Measurements from ENCODE around the gene CTIF.
"Not testable (repeated sequence)": the region's sequence is repeated elsewhere in the genome, so short reads cannot be mapped to it uniquely, and the experiment has no call there.

CTIF gene

DNA sequence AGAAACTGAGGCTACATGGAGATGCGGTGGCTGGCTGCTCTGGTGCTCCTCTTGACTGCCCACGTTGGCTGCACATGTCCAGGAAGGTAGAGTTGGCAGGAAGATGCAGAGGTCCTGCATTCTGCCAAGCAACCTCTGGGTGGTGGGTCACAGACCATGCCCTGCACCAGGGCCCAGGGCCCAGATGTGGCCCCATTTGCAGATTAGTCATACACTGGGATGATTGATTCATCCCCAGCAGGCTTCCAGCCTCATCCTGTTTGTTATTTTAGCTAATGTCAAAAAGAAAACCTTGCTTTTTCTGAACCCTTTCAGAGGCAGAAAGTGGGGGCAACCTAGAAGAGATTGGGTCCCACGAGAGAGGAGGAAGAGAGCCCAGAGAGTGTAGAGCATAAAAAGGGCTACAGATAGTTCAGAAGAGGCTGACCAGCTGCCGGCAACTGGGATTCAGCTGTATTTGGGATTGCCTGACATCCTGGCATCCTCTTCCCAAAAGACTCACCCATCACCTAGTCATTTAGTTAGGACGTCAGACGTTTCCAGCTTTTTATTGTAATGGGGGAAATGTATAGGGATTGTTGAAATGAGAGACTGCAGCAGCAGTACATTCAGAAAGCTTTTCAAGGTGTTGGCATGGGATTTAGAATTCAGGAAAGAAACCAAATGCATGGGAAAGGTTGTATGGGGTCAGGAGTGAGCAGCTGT lies 101.9 kb downstream of the CTIF start:
- Mint-ChIP-seq H3K9me3 (peaks cover 10% of the 10 kb centered on the region), H3K27me3 (no peaks in the 10 kb centered on the region), H3K27ac (no peak overlapping the region), H3K36me3 (ENCODE audit: low read depth) (peaks cover 43% of the 10 kb centered on the region), H3K4me1 (ENCODE audit: low read depth) (no peaks in the 10 kb centered on the region), H3K4me3 (no peak overlapping the region)
- intact Hi-C loops (cut with micrococcal nuclease): no loop called here

GRCh38 chr18:48641981-48642380 lies 103.2 kb downstream of the CTIF start:
- H3K36me3 Mint-ChIP-seq (ENCODE audit: low read depth): peaks cover 38% of the 10 kb centered on the region
- intact Hi-C loops (cut with micrococcal nuclease): no loop called here
- no peaks in the 10 kb centered on the region for H3K4me1 Mint-ChIP-seq (ENCODE audit: low read depth)
- no peaks in the 10 kb centered on the region for H3K27me3 Mint-ChIP-seq
- H3K9me3 Mint-ChIP-seq: peaks cover 10% of the 10 kb centered on the region
- H3K27ac Mint-ChIP-seq: no peak overlapping the region
- H3K4me3 Mint-ChIP-seq: no peak overlapping the region

GRCh38 chr18:48642503-48642902 lies 103.7 kb downstream of the CTIF start:
- Mint-ChIP-seq H3K4me3 (no peak overlapping the region), H3K36me3 (ENCODE audit: low read depth) (peaks cover 33% of the 10 kb centered on the region), H3K27me3 (no peaks in the 10 kb centered on the region), H3K9me3 (peaks cover 10% of the 10 kb centered on the region), H3K27ac (no peak overlapping the region), H3K4me1 (ENCODE audit: low read depth) (no peaks in the 10 kb centered on the region)
- intact Hi-C loops (cut with micrococcal nuclease): no loop called here

- intact Hi-C loops (cut with micrococcal nuclease): no loop called here
- no peak overlapping the region for H3K4me3 Mint-ChIP-seq
- H3K36me3 Mint-ChIP-seq (ENCODE audit: low read depth): peaks cover 26% of the 10 kb centered on the region
- H3K27ac Mint-ChIP-seq: no peak overlapping the region
- no peaks in the 10 kb centered on the region for H3K27me3 Mint-ChIP-seq
- peaks cover 10% of the 10 kb centered on the region for H3K9me3 Mint-ChIP-seq
- no peaks in the 10 kb centered on the region for H3K4me1 Mint-ChIP-seq (ENCODE audit: low read depth)
Observed at GRCh38 chr18:48643262-48643661, 104.4 kb downstream of the CTIF start.

- Mint-ChIP-seq H3K4me1 (ENCODE audit: low read depth) (no peaks in the 10 kb centered on the region), H3K27ac (no peak overlapping the region), H3K36me3 (ENCODE audit: low read depth) (peaks cover 18% of the 10 kb centered on the region), H3K4me3 (no peak overlapping the region), H3K9me3 (peaks cover 10% of the 10 kb centered on the region), H3K27me3 (no peaks in the 10 kb centered on the region)
- intact Hi-C loops (cut with micrococcal nuclease): no loop called here
Observed at GRCh38 chr18:48644029-48644428, 105.2 kb downstream of the CTIF start.

- peaks cover 10% of the 10 kb centered on the region for H3K9me3 Mint-ChIP-seq
- H3K4me3 Mint-ChIP-seq: no peak overlapping the region
- H3K27ac Mint-ChIP-seq: no peak overlapping the region
- no peaks in the 10 kb centered on the region for H3K4me1 Mint-ChIP-seq (ENCODE audit: low read depth)
- no peaks in the 10 kb centered on the region for H3K27me3 Mint-ChIP-seq
- peaks cover 14% of the 10 kb centered on the region for H3K36me3 Mint-ChIP-seq (ENCODE audit: low read depth)
- intact Hi-C loops (cut with micrococcal nuclease): no loop called here
Observed at GRCh38 chr18:48645427-48646002, 106.7 kb downstream of the CTIF start.

GRCh38 chr18:48646976-48647375 lies 108.1 kb downstream of the CTIF start:
- Mint-ChIP-seq H3K27ac (no peak overlapping the region), H3K4me1 (ENCODE audit: low read depth) (no peaks in the 10 kb centered on the region), H3K9me3 (peaks cover 7% of the 10 kb centered on the region), H3K36me3 (ENCODE audit: low read depth) (peaks cover 12% of the 10 kb centered on the region), H3K4me3 (no peak overlapping the region), H3K27me3 (no peaks in the 10 kb centered on the region)
- intact Hi-C loops (cut with micrococcal nuclease): no loop called here

DNA sequence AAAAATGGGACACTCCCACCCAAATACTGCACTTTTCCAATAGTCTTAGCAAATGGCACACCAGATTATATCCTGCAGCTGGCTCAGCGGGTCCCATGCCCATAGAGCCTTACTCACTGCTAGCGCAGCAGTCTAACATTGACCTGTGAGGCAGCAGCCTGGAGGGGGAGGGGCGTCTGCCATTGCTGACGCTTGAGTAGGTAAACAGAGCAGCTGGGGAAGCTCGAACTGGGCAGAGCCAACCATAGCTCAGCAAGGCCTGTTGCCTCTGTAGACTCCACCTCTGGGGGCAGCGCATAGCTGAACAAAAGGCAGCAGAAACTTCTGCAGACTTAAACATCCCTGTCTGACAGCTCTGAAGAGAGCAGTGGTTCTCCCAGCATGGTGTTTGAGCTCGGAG lies 110.4 kb downstream of the CTIF start:
- Mint-ChIP-seq H3K9me3 (no peaks in the 10 kb centered on the region), H3K4me1 (ENCODE audit: low read depth) (no peaks in the 10 kb centered on the region), H3K27ac (no peak overlapping the region), H3K36me3 (ENCODE audit: low read depth) (peaks cover 6% of the 10 kb centered on the region), H3K27me3 (no peaks in the 10 kb centered on the region), H3K4me3 (no peak overlapping the region)
- intact Hi-C loops (cut with micrococcal nuclease): no loop called here

DNA sequence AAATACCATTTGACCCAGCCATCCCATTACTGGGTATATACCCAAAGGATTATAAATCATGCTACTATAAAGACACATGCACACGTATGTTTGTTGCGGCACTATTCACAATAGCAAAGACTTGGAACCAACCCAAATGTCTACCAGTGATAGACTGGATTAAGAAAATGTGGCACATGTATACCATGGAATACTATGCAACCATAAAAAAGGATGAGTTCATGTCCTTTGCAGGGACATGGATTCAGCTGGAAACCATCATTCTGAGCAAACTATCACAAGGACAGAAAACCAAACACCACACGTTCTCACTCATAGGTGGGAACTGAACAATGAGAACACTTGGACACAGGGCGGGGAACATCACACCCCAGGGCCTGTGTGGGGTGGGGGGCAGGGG lies 115.8 kb downstream of the CTIF start:
- H3K27ac Mint-ChIP-seq; H3K4me3 Mint-ChIP-seq; H3K27me3 Mint-ChIP-seq; H3K36me3 Mint-ChIP-seq (ENCODE audit: low read depth); intact Hi-C loops (cut with micrococcal nuclease); H3K9me3 Mint-ChIP-seq; H3K4me1 Mint-ChIP-seq (ENCODE audit: low read depth): not testable (repeated sequence)

GRCh38 chr18:48655508-48655907 lies 116.7 kb downstream of the CTIF start:
- no peaks in the 10 kb centered on the region for H3K36me3 Mint-ChIP-seq (ENCODE audit: low read depth)
- H3K9me3 Mint-ChIP-seq: no peaks in the 10 kb centered on the region
- no peak overlapping the region for H3K4me3 Mint-ChIP-seq
- H3K27ac Mint-ChIP-seq: no peak overlapping the region
- H3K27me3 Mint-ChIP-seq: no peaks in the 10 kb centered on the region
- H3K4me1 Mint-ChIP-seq (ENCODE audit: low read depth): no peaks in the 10 kb centered on the region
- intact Hi-C loops (cut with micrococcal nuclease): no loop called here

- no peaks in the 10 kb centered on the region for H3K36me3 Mint-ChIP-seq (ENCODE audit: low read depth)
- no peak overlapping the region for H3K4me3 Mint-ChIP-seq
- peaks cover 7% of the 10 kb centered on the region for H3K4me1 Mint-ChIP-seq (ENCODE audit: low read depth)
- H3K9me3 Mint-ChIP-seq: no peaks in the 10 kb centered on the region
- intact Hi-C loops (cut with micrococcal nuclease): no loop called here
- H3K27me3 Mint-ChIP-seq: no peaks in the 10 kb centered on the region
- H3K27ac Mint-ChIP-seq: no peak overlapping the region
Observed at GRCh38 chr18:48656176-48656575, 117.3 kb downstream of the CTIF start.

GRCh38 chr18:48656582-48656981 lies 117.8 kb downstream of the CTIF start:
- Mint-ChIP-seq H3K4me1 (ENCODE audit: low read depth) (peaks cover 11% of the 10 kb centered on the region), H3K27ac (no peak overlapping the region), H3K36me3 (ENCODE audit: low read depth) (no peaks in the 10 kb centered on the region), H3K4me3 (no peak overlapping the region), H3K9me3 (no peaks in the 10 kb centered on the region), H3K27me3 (no peaks in the 10 kb centered on the region)
- intact Hi-C loops (cut with micrococcal nuclease): no loop called here

GRCh38 chr18:48657447-48658120 lies 118.8 kb downstream of the CTIF start:
- H3K27ac Mint-ChIP-seq: no peak overlapping the region
- H3K9me3 Mint-ChIP-seq: no peaks in the 10 kb centered on the region
- intact Hi-C loops (cut with micrococcal nuclease): no loop called here
- H3K27me3 Mint-ChIP-seq: no peaks in the 10 kb centered on the region
- H3K4me3 Mint-ChIP-seq: no peak overlapping the region
- no peaks in the 10 kb centered on the region for H3K36me3 Mint-ChIP-seq (ENCODE audit: low read depth)
- peaks cover 21% of the 10 kb centered on the region for H3K4me1 Mint-ChIP-seq (ENCODE audit: low read depth)

DNA sequence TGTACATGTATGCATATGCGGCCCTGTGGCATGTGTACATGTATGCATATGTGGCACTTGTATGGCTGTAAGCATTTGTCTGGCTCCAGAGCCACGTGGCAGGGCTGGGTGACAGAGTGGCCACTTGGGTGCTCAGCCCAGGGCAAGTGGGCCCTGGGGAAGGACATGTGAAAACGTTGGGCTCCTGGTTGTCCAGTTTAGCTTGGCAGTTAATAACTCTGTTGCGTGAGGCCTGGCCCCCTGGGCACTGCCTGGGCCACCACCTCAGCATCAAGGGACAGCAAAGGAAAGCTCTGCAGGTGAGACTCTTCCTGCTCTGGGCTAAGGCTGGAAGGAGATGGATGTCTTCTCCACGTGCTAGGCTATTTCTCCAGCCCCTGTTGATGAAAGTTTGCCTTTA lies 119.9 kb downstream of the CTIF start:
- Mint-ChIP-seq H3K36me3 (ENCODE audit: low read depth) (no peaks in the 10 kb centered on the region), H3K4me3 (no peak overlapping the region), H3K9me3 (no peaks in the 10 kb centered on the region), H3K4me1 (ENCODE audit: low read depth) (peaks cover 28% of the 10 kb centered on the region), H3K27ac (no peak overlapping the region), H3K27me3 (no peaks in the 10 kb centered on the region)
- intact Hi-C loops (cut with micrococcal nuclease): no loop called here
